Activated CD8-positive, alpha-beta memory T cell treated with anti-CD3 and anti-CD28 coated beads for 36 hours (primary cell): ENCODE data around the gene SLC9C2. TPM values are rescaled to one million over a fixed set of nuclear protein-coding genes. Genes with fewer than 3 reads are reported as not detected.
"Not testable (repeated sequence)": the region's sequence is repeated elsewhere in the genome, so short reads cannot be mapped to it uniquely, and the experiment has no call there.

ENCODE experiments used
- CTCF ChIA-PET: fragments of 350-600 bp; sonication (Branson Sonifier 250); formaldehyde crosslinking; loops from one replicate; lab custom pipeline; 2021; ENCODE audit warnings: antibody characterized with exemption; lab: Charles Lee
- POLR2A ChIA-PET: fragments of 350-600 bp; sonication (Branson Sonifier 250); formaldehyde crosslinking; loops from one replicate; lab custom pipeline; 2021; ENCODE audit warnings: antibody characterized with exemption; lab: Charles Lee
- total RNA-seq, 2 experiments: library from RNA; stranded (reverse); gene quantifications; one replicate each; pipeline ENCODE4 v1.2.3, GENCODE V29; 2021

SLC9C2 gene
- total RNA-seq, 2 experiments from 2014 or later = not detected

- CTCF ChIA-PET = no interaction called here
These were observed 70.6 kb downstream of the SLC9C2 start for GRCh38 chr1:173532237-173532636.

DNA sequence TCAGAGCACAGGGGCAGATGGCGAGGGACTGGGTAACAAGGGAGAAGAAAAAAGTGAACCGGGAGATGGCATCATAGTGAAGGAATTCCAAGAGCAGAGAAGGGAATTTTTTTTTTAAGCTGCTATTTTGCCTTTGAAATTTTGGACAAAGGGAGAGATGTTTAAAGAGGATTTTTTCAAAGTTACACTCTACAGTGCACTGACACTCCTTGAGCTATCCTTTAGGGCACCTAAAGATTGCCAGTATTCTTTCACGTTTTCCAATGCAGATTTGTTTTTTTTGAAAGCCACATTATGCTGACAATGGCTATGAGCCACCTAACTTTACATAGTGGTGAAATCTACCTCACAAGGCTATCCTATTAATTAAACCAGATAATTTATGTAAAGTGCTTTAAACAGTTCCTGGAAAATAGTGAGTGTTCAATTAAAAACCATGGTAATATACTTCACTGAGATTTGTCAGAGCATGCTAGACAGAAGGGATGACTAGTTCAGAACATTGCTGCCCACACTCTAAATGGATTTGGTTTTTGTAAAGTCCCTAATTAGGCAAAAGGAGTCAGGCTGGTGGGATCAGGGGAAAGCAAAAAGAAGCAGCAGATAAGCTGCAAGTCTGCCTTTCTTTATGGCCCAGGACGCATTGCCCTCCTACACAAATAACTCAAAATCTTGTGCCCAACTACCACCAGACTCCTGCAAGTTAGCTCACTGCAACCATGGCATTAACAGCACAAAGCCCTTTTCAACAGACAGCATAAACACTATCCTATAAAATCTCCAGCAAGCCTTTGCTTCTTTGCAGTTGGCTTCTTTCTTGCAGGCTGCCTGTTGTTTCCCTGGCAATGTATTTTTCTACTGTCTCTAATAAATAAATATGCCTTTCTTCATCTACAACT lies 71.8 kb downstream of the SLC9C2 start:
- ChIA-PET POLR2A (no interaction called here), CTCF (interaction anchor here (1.2 kb wide), 1 partner anchor 731 kb away, joined by 3 read pairs; no protein-coding TSS in a partner anchor)

More at GRCh38 chr1:173532237-173532636, 70.6 kb downstream of the SLC9C2 start:
- POLR2A ChIA-PET = no interaction called here

DNA sequence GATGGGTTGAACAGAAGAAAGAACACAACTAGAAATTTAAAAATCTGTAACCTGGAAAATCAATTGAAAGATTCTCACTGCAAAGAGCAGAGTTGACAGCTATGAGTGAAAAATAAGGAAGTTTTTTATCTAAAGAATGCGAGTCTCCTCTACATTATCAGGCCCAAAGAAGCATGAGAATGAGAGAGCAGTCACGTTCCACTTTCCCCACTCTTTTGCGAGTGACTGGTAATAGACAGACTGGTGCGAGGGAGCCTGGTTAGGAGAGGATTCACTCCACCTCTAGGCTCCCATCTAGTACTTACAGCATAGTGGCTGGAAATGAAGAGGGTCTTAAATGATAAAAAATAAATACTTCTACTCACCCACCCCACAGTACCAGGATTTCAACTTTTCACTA lies 73.8 kb downstream of the SLC9C2 start:
- ChIA-PET POLR2A (no interaction called here), CTCF (no interaction called here)

- POLR2A ChIA-PET = no interaction called here
- CTCF ChIA-PET = no interaction called here
These were observed 75.6 kb downstream of the SLC9C2 start for GRCh38 chr1:173527151-173527826.

DNA sequence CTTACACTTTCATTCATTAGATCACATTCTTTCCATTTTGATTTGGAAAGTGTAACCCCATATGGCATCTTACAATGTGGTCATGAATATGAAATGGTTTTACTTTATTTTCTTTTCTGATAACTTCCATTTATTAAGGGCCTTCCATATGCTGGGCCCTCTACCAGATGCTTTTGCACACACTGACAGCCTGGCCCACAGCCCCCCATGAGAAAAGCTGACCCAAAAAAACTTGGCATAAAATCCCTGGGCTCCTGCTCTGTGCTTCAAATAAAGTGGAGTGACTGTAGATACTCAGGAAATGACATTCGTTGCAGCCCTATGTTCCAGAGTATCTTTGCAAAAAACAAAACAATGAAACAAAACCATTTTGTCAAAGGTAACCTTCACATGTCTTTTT lies 76.9 kb downstream of the SLC9C2 start:
- CTCF ChIA-PET = no interaction called here
- POLR2A ChIA-PET = no interaction called here

GRCh38 chr1:173523329-173523728 lies 79.5 kb downstream of the SLC9C2 start:
- ChIA-PET POLR2A (no interaction called here), CTCF (no interaction called here)

DNA sequence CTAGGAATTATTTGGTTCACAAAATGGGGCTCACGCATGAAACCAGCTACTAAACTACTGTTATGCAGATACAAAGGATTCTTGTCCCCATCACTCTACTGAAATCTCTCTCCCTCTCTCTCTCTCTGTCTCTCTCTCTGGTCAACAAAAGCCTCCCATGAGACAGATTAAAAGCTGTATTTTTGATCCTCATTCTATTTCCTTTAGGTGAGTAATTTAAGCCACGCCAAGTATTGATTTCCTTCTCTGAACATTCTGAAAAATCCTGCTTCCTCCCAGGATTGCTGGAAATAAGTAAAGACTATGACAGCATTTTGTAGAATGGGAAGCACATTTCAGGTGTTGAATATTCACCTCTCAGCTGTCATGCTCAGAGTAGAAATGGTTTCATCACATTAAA lies 82.1 kb downstream of the SLC9C2 start:
- ChIA-PET CTCF (interaction anchor here (1.0 kb wide), 1 partner anchor 12 kb away, joined by 3 read pairs; no protein-coding TSS in a partner anchor), POLR2A (no interaction called here)

- CTCF ChIA-PET, POLR2A ChIA-PET: not testable (repeated sequence)
These were observed 88.4 kb downstream of the SLC9C2 start for GRCh38 chr1:173514503-173514902.

GRCh38 chr1:173509797-173510196 lies 93.1 kb downstream of the SLC9C2 start:
- POLR2A ChIA-PET = no interaction called here
- CTCF ChIA-PET = no interaction called here

- POLR2A ChIA-PET = no interaction called here
- CTCF ChIA-PET = no interaction called here
These were observed 94.3 kb downstream of the SLC9C2 start for GRCh38 chr1:173508541-173508940.

GRCh38 chr1:173507847-173508209 lies 95.0 kb downstream of the SLC9C2 start:
- POLR2A ChIA-PET = no interaction called here
- CTCF ChIA-PET = no interaction called here

- POLR2A ChIA-PET = no interaction called here
- CTCF ChIA-PET = no interaction called here
These were observed 95.5 kb downstream of the SLC9C2 start for GRCh38 chr1:173507205-173507846.

DNA sequence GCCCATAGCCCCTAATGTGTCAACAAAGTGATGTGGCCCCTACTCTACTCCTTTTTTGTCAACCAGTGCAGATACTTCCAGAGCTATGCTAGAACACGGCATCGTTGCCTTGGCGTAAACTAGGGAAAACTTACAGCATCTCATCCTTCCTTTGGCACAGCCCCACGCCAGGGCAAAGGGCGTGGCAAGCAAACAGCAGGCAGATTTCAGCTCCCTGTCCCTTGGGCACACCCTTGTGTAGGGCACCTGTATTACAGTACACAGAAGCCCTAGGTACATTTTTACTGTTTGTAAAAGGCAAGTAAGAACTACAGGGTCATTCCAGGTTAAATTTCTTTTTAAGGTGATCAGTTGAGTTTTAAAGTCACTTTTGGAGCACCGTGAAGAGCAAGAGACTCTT lies 96.4 kb downstream of the SLC9C2 start:
- ChIA-PET POLR2A (no interaction called here), CTCF (no interaction called here)

- POLR2A ChIA-PET = no interaction called here
- CTCF ChIA-PET = no interaction called here
These were observed 97.5 kb downstream of the SLC9C2 start for GRCh38 chr1:173505391-173505790.

- ChIA-PET POLR2A (no interaction called here), CTCF (no interaction called here)
These were observed 98.6 kb downstream of the SLC9C2 start for GRCh38 chr1:173504268-173504667.

DNA sequence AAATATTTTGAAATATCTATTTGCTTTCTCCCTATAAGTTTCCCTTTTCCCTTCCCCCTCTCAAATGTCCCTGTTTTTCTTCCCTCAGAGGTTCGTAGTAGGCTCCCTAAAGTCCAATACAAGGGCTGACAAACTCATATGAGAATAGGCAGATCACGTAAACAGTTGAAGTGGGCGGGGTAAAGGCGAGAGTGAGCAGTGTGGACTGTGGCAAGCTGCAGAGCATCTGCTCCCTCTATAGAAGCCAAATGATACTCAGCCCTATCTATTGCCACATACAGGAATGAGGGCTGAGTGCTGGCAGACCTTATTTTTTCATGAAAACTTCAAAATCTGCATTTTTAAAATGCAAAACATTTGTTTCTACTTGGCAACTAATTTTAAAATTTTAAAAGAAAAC lies 99.5 kb downstream of the SLC9C2 start:
- ChIA-PET CTCF (no interaction called here), POLR2A (no interaction called here)

DNA sequence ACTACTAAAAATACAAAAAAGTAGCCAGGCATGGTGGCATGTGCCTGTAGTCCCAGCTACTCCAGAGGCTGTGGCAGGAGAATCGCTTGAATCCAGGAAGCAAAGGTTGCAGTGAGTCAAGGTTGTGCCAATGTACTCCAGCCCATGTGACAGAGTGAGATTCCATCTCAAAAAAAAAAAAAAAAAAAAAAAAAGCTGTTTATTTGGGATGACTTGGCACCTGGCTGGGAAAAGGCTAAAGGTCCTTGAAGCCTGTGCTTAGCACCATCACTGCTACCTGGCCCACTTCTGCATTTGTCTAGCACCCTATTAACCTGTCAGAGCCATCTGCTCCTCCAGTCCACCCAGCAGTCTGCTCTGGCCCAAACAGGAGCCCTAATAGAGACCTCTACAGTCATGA lies 100.8 kb downstream of the SLC9C2 start:
- ChIA-PET CTCF (no interaction called here), POLR2A (no interaction called here)

- POLR2A ChIA-PET = no interaction called here
- CTCF ChIA-PET = no interaction called here
These were observed 103.1 kb downstream of the SLC9C2 start for GRCh38 chr1:173499729-173500128.

DNA sequence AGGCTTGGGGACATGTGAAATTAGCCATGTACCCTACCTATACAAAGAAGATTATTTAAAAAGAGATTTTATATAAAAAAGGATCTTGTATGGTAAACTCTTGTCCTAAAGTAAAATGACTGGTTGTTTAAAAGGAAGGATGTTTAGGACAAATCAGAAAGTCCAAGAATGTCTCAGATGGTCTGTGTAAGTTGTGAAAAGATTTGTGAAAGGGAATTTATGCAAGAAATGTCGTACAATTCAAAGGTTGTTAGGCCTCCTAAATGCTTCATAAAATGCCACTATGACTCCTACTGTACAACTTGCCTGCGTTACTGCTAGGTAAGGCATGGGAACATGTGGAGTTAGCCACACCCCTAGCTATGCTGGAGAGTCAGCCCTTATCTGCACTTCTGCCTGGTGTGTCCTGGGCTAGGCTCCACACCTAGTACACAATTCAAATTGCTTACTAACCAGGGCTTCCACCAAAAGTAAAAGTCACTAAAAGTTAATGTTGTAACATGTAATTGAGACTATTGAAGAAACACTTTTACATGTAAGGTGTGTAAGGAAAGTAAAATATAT lies 106.0 kb downstream of the SLC9C2 start:
- POLR2A ChIA-PET = no interaction called here
- CTCF ChIA-PET = no interaction called here

DNA sequence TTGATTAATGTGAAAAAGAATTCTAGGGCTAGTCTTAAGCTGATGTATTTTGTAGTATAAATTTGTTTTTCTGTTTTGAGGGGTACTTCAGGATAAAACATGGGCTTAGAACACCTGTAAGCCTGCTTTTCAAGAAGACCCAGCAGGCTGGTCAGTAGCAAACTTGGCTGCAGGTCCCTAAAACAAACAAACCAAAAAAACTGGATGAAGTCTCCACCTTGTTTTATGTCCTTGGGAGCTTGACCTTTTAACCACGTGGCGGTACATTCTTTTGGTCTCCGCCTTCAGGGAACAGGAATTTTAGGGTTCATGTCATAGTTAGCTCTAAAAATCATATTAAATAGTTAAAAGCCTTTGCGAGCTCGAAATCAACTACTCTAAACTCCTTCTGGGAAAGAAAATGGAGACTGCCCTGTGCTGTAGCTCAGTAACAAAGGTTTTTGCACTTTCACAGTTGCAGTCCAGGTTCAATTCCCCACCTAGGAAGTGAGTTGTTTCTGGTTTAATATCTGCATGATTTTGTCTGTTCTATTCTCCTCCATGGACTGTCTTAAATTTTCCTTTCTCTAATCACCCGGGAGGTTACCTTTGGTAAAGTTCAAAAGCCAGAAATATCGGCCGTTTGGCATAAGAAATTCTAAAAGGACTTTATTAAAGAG lies 107.1 kb downstream of the SLC9C2 start:
- CTCF ChIA-PET = no interaction called here
- POLR2A ChIA-PET = no interaction called here
